GM12873 (cell line): ENCODE measurements around the gene POLD2.

ENCODE experiments used
- CTCF ChIP-seq: IDR thresholded peaks from 2 replicates; pipeline ENCODE4 v1.5.1; 2012; ENCODE audit warnings: low read depth, mild to moderate bottlenecking, moderate library complexity, low read length, control low read depth; ENCODE audit not compliant: insufficient read depth; ENCODE audit errors: missing control alignments

The POLD2 gene

GRCh38 chr7:44112231-44112996 lies 10.9 kb downstream of the POLD2 start:
- no peak for TF ChIP-seq CTCF

- TF ChIP-seq CTCF, result no peak
These were observed 11.6 kb downstream of the POLD2 start for GRCh38 chr7:44111761-44112160.

- TF ChIP-seq CTCF, result no peak
These were observed 12.4 kb downstream of the POLD2 start for GRCh38 chr7:44110719-44111635.

GRCh38 chr7:44109991-44110390 lies 13.4 kb downstream of the POLD2 start:
- no peak for TF ChIP-seq CTCF

- peak; percentile 33 for TF ChIP-seq CTCF
These were observed 14.3 kb downstream of the POLD2 start for GRCh38 chr7:44108768-44109750.

GRCh38 chr7:44107961-44108767 lies 15.2 kb downstream of the POLD2 start:
- TF ChIP-seq CTCF, result no peak
